HG03135 (cell line): ENCODE measurements around the gene KLHL3.

Experiments used
- ATAC-seq: cut with Tn5 transposase; IDR thresholded peaks from one replicate; pipeline ENCODE4 v1.9.1; 2021; ENCODE audit warnings: mild to moderate bottlenecking, moderate library complexity; ENCODE audit not compliant: unreplicated experiment

Gene KLHL3

DNA sequence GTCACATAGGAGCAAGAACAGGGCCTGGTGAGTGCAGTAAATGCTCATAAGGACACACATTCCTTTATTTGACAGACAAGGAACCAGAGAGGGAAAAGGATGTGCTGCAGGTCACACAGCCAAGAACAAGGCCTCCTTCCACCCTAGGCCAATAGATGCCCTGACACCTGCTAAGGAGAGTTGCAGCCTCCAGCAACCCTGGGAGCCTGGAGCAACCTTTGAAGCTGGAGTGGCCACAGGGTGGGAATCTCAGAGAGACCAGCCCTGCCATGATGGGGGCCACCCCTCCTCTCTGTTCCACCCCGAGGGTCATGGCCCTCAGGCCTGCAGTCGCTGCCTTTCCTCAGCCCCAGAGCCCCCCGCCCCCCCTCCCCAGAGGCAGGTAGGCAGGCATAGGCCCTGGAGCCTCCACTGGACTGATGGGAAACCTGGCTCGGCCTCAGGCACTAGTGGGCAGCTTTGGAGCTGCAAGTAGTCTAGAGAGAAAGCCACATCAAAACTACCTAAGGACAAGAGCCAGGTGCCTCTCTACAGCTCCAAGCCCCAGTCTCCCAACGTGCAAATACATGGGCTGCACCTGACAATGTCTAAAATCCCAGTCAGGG lies 120.6 kb downstream of the KLHL3 start:
- no peak for ATAC-seq

DNA sequence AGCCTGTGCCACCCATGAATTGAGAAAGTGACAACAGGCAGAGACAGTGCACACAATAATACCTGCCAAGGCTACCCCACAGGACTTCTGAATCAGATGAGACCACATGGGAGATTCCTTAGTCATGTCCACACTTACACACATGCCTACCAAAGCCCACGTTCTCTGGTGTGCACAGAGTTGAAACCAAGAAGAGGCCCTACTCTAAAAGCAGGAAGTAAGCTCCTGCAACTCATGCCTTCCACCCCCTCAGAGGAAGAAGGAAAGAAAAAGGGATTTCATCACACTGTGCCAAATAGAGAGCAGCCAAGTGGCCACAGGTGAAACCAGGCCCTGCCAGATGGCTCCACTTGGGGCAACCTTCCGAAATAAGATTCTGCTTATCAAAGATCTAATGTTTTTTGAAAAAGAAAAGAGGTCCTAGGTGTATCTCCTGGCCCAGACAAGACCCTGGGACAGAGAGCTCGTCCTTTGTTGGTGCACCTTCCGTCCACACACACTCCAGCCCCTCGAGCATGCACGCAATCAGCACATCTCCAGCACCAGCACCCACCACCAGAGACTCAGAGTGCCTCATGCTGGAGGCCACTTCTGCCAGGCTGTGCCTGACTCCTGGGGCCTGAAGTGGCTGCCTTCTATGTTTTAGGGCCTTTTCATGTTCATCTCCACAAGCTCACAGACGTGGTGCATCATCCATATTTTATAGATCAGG lies 122.2 kb downstream of the KLHL3 start:
- ATAC-seq = no peak

DNA sequence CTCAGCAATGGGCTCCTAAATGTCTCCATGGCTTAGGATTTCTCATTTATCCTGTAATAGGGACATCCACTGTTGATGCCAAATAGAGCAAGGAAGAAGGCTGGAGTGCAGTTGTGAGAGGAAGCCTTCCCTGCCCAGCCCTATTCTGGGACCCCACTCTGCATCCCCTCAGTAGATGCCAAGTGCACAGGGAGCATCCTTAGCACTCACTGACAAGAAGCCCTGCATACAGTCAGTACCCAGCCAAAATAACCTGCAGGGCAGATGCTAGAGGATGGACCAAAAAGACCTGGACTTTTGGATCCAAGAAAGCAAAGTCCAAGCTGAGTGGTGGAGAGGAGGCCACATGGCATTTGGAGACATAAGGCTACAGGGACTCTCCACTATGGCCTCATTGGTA lies 123.3 kb downstream of the KLHL3 start:
- ATAC-seq = no peak

DNA sequence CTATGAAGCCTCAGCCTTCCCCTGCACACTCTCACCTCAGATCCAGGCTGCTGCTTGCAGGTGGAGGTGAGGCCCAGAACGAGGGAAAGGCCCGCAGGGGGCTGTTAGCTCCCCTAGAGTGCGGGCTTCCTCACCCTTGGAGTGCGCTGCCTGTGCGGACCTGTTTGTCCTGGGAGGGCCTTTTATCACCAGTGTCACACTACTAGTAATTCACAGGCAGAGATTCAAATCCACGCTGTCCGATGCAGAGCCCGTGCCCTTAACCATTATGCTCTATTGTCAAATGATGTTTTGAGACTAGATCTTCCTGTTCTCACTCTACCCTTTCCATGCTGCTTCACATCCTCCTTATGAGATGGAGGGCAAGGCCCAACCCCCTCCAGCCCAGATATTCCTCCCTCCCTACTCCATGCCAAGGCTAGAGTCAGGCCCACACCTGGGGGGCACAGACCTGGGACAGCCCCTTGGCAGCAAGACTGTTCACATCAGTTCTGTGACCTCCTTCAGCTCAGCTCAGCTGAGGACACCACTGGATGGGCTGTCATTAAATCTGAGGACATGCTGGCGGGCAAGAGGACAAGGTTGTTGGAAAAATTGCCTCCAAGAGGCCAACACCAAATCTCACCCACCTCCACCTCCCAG lies 124.0 kb downstream of the KLHL3 start:
- no peak for ATAC-seq

DNA sequence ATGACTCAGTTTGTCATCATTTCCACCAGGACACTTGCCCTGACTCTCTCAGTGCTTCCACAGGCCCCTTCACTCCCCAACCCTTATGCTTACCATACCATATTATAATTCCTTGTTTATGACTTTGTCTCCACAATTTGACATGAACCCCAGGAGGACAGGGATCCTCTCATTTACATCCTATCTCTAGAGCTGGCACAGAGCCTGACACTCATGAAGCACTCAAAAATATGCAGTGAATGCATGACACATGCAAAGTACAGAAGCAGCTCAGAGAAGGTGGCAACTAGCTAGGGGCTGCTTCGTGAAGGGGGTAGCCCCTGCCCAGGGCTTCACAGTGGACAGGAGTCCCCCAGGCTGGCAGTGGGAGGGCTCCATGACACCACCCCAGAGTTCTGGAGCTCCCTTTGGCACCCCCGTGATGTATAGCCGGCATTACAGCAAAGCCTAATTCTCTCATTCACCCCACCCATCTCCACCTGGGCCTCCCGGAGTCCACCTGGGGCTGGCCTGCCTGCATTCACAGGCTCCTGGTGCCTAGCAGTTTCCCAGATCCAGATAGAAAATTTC lies 124.8 kb downstream of the KLHL3 start:
- no peak for ATAC-seq

DNA sequence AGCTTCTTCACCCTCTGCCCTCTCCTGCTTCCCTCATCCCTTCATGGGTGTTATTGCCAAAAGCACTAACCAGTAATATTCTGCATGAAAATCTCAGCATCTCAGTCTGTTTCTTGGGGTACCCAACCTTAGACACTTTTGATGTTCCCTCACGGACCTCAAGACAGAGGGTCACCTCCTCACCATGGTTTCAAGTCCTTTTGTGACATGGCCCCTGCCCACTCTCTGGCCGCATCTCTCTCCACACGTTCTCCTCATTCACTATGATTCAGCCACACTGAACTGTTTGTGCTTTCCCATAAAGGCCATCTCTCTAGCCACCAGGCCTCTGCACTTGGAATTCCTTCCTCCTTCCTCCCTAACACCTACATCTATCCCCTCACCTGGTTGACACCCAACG lies 125.3 kb downstream of the KLHL3 start:
- no peak for ATAC-seq

DNA sequence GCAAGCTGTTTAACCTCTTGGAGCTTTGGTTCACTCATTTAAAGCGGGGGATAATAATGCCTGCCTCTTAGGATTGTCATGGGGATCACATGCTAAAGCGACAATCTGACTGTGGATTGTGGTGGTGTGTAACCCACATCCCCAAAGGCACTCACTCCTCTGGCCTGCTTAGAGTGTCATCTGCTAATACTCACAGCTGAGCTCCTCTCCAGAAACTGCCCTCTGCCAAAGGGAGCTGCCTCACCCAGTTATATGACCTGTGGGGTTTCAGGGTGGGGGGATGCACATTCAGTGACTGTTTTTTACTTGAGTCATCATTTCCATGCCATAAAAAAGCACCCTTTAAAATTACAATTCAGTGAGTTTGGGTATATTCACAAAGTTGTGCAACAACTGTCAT lies 126.8 kb downstream of the KLHL3 start:
- ATAC-seq = no peak

DNA sequence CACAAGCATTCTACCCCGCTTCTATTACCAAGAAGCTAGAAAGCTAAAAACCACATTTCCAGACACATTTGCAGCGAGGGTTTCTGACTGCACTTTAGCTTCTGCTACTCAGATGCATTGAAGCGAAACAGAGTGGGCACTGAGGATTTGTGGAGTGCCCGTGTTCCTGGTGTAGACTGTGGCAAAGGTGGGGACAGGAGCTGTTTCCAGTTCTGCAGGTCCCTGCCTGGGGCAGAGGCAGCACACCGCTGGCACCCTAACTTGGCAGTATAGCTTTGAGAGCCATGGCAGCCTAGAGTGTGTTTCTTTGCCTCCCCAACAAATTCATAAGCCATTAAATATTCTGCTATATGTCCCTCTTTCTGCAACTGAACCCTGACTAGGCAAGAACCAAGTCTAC lies 128.1 kb downstream of the KLHL3 start:
- ATAC-seq = no peak

DNA sequence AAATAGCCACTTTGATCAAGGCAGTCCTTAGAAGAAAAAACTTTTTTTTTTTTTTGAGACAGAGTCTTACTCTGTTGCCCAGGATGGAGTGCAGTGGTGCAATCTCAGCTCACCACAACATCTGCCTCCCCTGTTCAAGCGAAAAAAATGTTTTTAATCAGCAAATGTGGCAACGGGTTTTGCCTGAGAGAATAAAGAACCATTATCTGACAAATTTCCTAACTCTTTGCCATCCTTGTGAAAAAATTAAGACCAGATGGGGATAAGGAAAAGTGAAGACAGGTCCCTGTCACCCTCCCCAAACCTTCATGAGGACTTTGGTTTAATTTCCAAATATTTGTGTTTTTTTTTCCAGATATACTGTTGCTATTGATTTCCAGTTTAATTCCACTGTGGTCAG lies 129.5 kb downstream of the KLHL3 start:
- no peak for ATAC-seq

DNA sequence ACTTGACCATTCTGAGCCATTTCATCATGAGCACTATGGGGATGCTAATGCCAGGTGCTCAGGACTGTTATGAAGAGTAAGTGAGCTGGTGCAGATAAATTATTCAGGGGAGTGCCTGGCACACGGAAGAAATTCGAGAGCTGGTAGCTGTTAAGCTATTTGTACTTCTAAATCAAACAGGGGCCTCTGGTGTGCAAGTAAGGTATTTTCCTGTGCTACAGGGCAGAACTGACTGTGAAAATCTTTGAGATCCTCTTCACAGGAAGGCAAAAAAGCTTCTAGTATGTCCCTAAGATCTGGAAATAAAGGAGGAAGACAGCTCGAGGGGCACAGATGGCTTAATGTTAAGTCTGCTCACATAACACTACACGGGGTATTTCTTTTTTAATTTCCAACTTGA lies 130.5 kb downstream of the KLHL3 start:
- no peak for ATAC-seq

DNA sequence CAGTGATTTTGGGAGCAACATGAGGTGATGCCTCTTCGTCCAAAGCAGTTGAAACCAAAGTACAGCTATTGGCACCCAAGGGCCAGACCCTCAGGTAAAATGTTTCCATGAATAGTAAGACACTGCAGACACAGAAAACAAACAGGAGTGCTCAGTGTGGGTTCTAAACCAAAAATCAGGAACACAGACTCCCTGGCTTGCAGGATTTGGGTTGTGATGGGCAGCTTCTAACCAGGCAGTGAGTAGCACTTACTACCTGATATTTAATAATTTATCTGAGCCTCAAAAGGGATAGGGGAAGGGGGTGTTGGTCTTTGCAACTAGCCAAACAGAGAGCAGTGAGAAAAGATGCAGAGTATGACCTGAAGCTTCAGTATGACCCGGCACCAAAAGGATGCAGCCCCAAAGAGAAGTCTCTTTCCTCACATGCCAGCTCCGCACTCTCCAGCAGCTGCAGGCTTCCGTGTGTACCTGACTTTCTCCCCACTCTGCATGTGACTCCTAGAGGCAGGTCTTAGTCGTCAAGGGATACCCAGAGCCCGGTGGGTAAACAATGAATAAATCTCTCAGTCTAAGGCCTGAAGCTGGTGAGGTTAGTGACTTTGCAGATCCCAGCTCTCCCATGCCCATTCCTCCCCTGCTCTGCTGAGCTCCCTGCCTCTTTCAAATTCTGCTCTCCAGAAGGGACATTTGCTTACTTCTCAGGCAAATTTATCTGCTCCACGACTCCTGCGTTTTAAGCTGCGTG lies 131.4 kb downstream of the KLHL3 start:
- ATAC-seq = no peak

DNA sequence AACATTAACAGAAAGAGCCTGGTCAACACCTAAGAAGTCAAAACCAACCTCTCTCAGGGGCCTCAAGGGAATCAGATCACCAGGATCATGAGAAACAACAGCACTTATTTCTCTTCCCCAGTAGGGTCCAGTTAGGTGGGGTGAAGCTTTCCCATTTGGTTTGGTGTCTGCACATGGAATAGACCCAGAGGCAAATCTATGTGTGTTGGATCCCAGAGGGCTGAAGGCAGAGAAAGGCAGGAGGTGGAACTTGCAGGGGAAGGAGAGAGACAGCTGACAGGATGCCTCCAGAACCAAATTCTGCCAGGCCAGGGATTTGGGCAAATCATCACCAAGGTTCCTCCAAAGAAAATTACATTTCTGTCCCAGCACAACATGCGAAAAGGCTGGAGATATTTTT lies 132.0 kb downstream of the KLHL3 start:
- ATAC-seq = no peak

DNA sequence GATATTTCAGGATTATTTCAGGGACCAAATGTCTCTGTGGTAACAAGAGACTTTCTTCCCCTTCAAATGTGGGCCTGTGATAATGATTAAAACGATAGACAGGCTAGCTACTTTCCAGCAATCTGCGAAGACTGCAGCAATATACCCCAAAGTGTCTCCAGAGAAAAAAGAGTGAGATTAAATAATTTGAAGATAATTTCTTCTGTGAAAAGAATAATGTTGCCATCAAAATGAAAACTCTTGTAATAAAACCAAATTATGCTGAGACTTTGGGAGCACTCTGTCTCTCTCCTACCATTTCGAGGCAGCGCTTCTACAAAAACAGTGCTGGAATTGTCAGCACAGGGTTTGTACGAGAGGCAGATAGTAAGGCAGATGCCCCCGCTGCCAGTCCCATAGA lies 132.5 kb downstream of the KLHL3 start:
- ATAC-seq = no peak

DNA sequence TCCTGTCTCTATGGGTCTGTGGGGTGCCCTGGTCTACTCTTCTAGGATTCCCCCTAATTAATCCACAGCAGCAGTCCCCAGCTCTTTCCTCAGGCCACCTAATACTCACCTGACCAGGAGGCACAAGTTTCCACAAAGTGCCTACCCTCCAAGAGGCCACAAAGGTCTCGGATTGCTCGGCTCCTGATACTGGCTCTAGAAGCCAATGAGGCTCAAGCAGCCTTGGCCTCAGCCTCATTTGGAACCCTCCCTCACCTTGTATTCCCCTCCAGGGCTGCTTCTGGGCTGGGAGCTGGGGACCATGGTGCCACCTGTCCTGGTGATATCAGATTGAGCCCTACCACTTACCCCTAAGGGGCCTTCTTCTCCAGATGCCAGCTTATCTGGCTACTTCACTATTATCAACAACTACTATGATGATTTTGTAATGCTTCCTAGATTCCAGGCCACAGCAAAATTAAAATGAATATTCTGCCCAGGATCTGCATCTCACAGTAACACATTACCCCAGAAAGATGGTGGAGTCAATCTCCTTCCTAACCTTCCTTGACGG lies 133.1 kb downstream of the KLHL3 start:
- ATAC-seq = no peak

DNA sequence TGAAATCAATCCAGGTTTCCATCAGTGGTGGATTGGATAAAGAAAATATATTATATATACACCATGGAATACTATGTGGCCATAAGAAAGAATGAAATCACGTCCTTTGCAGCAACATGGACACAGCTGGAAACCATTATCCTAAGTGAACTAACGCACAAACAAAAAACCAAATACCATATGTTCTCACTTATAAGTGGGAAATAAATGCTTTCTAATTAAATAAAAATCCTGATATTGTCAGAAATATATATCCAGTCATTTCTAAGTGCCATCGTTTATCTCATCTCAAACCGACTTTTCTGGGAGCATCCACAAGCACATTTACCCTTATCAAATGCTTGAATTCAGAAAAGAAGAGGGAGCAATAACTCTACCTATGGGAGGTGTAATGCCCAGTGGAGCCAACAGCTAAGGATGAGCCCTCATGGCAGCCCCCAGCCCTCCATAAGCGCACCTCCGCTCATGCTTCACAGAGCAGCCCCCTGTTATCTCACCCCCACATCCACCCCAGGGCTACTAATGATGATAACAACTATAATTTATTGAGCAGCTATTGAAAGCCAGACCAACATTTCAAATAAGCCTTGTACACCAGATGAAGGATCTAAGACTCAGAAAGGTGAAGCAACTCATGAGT lies 135.0 kb downstream of the KLHL3 start:
- ATAC-seq = no peak

DNA sequence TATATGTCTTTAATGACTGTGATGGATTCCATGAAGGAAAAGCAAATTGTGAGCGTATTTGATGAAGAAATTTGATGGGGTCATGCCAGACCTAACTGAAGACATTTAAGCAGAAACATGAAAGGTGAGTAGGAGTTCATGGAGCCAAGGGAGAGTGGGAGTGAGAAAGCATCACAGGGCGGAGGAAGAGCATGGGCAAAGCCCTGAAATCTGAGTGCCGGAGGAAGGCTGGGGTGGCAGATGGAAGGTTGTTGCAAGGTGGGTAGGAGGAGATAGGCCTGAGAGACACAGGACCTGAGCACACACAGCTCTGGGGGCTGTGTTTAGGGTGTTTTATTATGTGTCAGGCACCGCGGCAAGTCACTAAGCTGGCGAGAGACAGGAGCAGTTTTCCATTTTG lies 136.4 kb downstream of the KLHL3 start:
- no peak for ATAC-seq

DNA sequence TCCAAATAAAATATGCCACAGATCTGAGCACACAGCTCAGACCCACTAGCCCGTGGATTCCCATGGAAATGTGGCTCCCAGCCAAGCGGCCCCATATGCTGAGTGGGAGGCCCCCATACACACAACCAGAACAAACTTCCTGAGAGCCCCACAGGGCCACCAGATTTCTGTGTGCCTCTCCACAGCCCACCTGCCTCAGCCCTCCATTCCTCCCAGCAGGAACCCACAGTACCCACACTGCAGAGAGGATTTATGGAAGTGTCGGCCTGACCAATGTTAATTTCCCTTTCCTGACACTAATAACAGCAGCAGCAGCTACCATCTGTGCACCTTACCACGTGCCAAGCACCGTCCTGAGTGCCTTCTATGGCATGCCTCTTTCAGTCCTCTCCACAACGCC lies 137.5 kb downstream of the KLHL3 start:
- ATAC-seq = no peak

DNA sequence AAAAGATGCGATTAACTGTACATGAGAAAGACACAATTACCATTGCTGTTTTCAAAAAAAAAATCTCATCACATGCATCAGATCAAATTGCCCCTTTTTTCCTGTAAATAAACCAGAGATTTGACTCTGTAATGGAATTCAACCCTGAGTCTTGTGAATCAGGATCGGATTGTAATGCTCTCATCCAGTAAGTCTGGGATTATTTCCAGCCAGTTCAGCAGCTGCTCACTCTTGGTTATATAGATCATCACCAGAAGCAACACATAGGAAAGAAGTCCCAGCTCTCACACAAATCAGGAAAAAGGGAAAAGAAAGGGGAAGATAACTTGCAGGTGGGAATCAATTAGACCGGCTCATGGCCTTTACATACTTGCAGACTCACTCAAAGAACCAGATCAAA lies 138.9 kb downstream of the KLHL3 start:
- ATAC-seq = no peak

DNA sequence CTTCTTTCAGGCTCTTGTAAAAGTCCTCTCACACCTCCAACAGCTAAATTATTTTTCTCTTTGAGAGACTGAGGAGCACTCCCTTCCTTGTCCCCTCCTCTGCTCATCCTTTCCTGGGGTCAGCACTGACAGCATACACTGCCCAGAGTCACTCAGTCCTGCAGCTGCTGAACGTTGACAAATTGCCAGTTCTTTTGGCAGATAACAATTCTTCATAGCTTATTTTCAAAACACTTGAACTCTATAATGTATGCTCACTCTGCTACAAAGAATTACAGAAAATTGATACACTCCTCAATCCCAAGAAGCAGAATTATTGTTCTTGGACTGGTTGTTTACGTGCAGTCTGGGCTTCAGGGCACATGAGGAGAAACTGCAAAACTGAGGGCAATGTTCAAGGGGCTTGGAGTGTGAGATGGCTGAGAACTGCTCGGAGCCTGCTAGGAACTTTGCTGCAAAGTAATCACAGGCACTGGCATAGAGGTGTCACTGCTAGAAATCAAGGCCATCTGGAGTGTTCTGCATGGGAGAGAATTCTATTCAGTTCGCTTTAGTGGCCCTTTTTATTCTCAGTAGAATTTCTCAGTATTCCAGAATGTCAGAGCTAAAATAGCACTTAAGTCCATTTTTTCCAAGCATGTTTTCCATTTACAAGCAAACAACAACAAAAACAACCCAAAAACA lies 140.4 kb downstream of the KLHL3 start:
- no peak for ATAC-seq

DNA sequence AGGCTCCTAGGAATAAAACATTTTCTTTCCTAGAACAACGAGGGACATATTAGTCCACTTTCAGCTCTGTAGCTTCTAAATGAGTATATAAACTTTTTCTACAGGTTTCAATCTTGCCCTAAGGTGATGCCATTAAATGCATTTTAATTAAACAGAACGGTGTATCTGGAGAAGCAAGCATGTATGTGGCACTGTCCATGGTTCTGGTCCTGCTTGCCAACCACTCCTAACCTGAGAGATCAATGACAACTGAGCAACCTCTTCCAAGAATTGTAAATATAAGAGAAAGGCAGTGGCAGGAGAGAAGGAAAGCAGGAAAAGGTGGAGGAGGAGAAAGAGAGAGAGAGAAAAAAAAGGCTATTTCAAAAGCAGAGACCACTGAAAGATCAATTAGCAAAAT lies 141.2 kb downstream of the KLHL3 start:
- no peak for ATAC-seq
